Testis (tissue), 2 donors: ENCODE data around the gene WBP2.

Source experiments
- CTCF ChIP-seq, 3 experiments: fragments of 450-650 bp in 2 of 3; fragments of 200-600 bp in 1 of 3; sonication (generic) in 1 of 3; IDR thresholded peaks; one replicate each; pipeline ENCODE4 v1.5.1; 2016 to 2019; ENCODE audit warnings: antibody characterized with exemption in 3 of 3, mild to moderate bottlenecking in 2 of 3, moderate library complexity in 1 of 3
- POLR2A ChIP-seq: fragments of 450-650 bp; IDR thresholded peaks from one replicate; pipeline ENCODE4 v1.6.1; 2017; ENCODE audit warnings: antibody characterized with exemption, mild to moderate bottlenecking, moderate library complexity

GRCh38 chr17:75799402-75799801 is 55.7 kb downstream of the WBP2 start:
- TF ChIP-seq CTCF (IDR thresholded peaks at IDR 0.05) (no peak), POLR2A (no peak)
